Lower leg skin (tissue), 4 donors: ENCODE measurements around the gene SLC22A16. TPM values are rescaled to one million over a fixed set of nuclear protein-coding genes. Genes with fewer than 3 reads are reported as not detected.

Source experiments
- DNase-seq, 2 donors: peaks; one replicate each; pipeline ENCODE4 v3.0.0-alpha.2; 2019; ENCODE audit warnings: low spot score in 2 of 2
- H3K4me3 ChIP-seq: fragments of 200-600 bp; sonication (generic); 2 replicates; pipeline ENCODE4 v1.5.1; 2017; ENCODE audit warnings: mild to moderate bottlenecking, low read depth; ENCODE audit not compliant: poor library complexity, severe bottlenecking
- POLR2A ChIP-seq, 2 donors: fragments of 450-650 bp; IDR thresholded peaks; one replicate each; pipeline ENCODE4 v1.6.1; 2016 to 2017; ENCODE audit warnings: antibody characterized with exemption in 2 of 2, mild to moderate bottlenecking in 1 of 2, moderate library complexity in 1 of 2
- WGBS, 2 donors: methylation state at CpG; one replicate each; pipeline ENCODE4 v1.1.5; 2018; 5-methylcytosine and 5-hydroxymethylcytosine counted together
- intact Hi-C: fragments of 100-400 bp; cut with DNase I; formaldehyde crosslinking; loops from one replicate; pipeline ENCODE4 v1.15.0; 2023; ENCODE audit warnings: low total_unique reads
- total RNA-seq, 4 donors: library from RNA; depleted of rRNA; stranded (reverse); fragments of >200 nt; gene quantifications; one replicate each; pipeline ENCODE4 v1.1.0, GENCODE V29; 2016
- TF ChIP-seq, protein P1 (sequence below), 3 donors: fragments of 450-650 bp; IDR thresholded peaks; one replicate each; pipeline ENCODE4 v1.5.1; 2016; ENCODE audit warnings: antibody characterized with exemption in 3 of 3, mild to moderate bottlenecking in 3 of 3, moderate library complexity in 2 of 3

SLC22A16 gene
- total RNA-seq, 4 donors from 2014 or later, result 0.17 TPM; not detected in 3

DNA sequence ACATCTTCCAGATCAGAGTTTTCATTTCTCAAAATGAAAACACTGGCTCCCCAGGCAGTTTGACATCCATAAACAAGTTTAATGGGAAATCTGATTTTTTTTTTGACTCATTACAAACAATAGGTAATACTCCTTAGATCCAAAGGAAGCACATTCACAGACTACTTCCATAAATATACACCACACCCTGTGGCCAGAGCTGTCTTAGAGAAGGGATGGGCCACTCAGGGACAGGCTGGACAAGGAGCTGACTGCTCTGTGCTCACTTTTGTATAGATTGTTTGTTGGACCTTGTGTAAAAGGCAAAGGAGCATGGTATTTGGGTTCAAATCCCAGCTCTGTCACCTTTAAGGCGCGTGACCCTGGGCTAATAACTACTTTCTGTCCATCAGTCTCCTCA is 48.3 kb downstream of the SLC22A16 start:
- DNase-seq, result no peak
- TF ChIP-seq POLR2A (IDR thresholded peaks at IDR 0.05), result no peak
- TF ChIP-seq, protein P1, sequence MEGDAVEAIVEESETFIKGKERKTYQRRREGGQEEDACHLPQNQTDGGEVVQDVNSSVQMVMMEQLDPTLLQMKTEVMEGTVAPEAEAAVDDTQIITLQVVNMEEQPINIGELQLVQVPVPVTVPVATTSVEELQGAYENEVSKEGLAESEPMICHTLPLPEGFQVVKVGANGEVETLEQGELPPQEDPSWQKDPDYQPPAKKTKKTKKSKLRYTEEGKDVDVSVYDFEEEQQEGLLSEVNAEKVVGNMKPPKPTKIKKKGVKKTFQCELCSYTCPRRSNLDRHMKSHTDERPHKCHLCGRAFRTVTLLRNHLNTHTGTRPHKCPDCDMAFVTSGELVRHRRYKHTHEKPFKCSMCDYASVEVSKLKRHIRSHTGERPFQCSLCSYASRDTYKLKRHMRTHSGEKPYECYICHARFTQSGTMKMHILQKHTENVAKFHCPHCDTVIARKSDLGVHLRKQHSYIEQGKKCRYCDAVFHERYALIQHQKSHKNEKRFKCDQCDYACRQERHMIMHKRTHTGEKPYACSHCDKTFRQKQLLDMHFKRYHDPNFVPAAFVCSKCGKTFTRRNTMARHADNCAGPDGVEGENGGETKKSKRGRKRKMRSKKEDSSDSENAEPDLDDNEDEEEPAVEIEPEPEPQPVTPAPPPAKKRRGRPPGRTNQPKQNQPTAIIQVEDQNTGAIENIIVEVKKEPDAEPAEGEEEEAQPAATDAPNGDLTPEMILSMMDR (IDR thresholded peaks at IDR 0.05), result no peak
- intact Hi-C loops, result no loop called here
- no peak overlapping the region for H3K4me3 ChIP-seq
- WGBS, 2 donors, result 93 to 100% methylated on average over 2 of the region's 2 CpGs

DNA sequence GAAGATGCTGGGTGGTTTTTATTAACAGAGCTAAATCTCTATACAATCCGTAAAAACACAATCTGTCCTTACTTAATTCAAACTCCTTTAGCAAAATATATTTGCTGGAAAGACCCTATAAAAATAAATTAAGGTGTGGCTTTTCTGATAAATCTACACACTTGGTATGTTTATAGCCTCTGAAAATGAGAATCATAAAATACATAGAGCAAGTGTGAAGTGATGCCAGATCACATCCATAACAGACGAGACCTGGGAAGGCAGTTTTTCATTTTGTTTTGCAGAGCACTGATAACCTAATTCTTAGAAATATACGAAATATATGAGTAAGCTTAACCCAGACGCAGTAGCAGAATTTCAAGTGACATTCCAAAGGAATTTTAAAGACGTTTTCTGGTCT is 50.6 kb downstream of the SLC22A16 start:
- intact Hi-C loops, result no loop called here
- DNase-seq, result no peak
- WGBS, 2 donors, result 33 to 35% methylated on average over 5 of the region's 5 CpGs
- no peak overlapping the region for H3K4me3 ChIP-seq
- TF ChIP-seq, protein P1 (IDR thresholded peaks at IDR 0.05), result no peak
- no peak for TF ChIP-seq POLR2A (IDR thresholded peaks at IDR 0.05)

DNA sequence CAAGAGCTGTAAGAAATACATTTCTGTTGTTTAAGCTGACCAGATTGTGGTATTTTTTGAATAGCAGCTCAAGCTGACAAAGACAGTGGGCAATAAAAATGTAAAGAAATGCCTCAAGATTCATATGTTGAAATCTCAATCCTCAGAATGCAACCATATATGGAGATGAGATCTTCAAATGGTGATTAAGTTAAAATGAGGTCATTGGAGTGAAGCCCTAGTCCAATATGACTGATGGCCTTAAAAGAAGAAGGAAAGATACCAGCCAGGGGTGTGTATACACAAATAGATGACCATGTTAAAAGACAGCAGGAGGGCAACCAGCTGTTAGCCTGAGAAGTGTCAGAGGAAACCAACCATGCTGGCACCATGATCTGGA is 54.0 kb downstream of the SLC22A16 start:
- TF ChIP-seq, protein P1 (IDR thresholded peaks at IDR 0.05), result no peak
- TF ChIP-seq POLR2A (IDR thresholded peaks at IDR 0.05), result no peak
- intact Hi-C loops, result no loop called here
- H3K4me3 ChIP-seq, result no peak overlapping the region
- no peak for DNase-seq

DNA sequence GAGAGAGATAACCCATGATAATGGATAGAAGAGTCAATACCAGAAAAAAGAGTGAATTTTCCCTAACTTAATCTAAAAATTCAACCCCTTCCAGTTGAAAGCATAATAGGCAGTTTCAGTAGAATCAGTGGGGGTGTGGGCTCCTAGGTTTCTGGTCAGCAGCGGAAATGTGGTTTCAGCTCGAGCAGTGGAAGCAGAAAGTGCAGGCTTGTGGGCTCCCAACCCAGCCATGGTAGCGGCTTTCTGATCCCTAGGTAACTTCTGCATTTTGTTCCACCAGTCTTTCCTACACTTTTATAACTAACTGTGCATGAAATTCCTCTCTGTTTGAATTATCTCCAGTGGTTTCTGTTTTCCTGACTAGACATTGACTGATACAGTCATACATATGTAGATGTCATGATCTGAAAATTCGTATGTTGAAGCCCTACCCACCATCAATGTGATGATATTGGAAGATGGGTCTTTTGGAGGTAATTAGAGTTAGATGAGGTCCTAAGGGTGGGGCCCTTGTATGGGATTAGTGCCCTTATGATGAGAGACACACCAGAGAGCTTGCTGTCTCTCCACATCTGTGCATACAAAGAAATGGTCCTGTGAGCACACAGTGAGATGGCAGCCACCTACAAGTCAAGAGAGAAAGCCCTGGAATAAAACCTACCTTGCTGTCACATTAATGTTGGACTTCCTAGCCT is 54.5 kb downstream of the SLC22A16 start:
- 52 to 58% methylated on average over 4 of the region's 4 CpGs for WGBS, 2 donors

DNA sequence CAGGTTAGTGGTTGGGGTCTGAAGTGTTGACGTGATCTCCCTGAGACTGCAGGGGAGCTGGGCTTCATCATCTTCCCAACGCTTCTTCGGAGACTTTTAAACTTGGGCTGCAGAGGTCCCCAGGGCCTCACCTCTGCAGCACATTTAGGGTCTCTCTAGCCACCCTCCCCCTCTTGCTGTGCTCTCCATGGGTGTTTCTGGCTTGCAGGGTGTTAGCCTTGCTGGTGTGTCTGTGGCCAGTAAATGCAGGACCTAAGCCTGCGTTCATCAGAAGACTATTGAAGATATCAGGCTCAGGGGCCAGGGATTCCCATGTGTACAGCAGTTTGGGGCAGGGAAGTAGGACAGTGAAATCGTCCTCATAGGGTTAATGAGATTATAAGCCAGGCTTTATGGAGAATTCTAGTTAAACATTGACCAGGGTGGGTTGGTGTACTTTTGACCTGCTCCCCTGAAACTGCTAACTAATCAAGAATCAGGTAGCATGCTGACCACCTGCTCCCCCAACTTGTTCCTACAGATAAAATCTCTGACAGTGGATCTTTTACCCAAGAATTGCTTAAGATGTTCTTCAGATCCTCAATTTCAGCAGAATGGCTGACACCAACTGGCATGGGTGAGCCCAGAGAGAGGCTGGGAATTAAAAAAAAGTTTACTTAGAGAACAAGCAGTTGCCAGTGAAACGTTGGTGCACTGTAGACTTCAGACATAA is 57.2 kb downstream of the SLC22A16 start:
- DNase-seq, result no peak
- 65 to 74% methylated on average over 6 of the region's 6 CpGs for WGBS, 2 donors
- intact Hi-C loops, result no loop called here
- H3K4me3 ChIP-seq, result no peak overlapping the region
- TF ChIP-seq POLR2A (IDR thresholded peaks at IDR 0.05), result no peak
- TF ChIP-seq, protein P1 (IDR thresholded peaks at IDR 0.05), result no peak

More for the DNA sequence above, 54.5 kb downstream of the SLC22A16 start:
- intact Hi-C loops, result no loop called here
- TF ChIP-seq, protein P1 (IDR thresholded peaks at IDR 0.05), result no peak
- TF ChIP-seq POLR2A (IDR thresholded peaks at IDR 0.05), result no peak
- no peak overlapping the region for H3K4me3 ChIP-seq
- DNase-seq, result no peak
